Activated T-cell treated with anti-CD3 and anti-CD28 coated beads, Interleukin-2, amount 50 U/mL, for 24 hours (primary cell): ENCODE measurements around the gene GJA4.

ENCODE experiments used
- DNase-seq: peaks from one replicate; pipeline ENCODE4 v3.0.0-alpha.2; 2020
- H3K27ac Mint-ChIP-seq: 2 replicates; pipeline ENCODE4 v1.8.0; 2020; ENCODE audit warnings: mild to moderate bottlenecking, mixed read lengths
- H3K27me3 Mint-ChIP-seq: 2 replicates; pipeline ENCODE4 v1.8.0; 2020; ENCODE audit warnings: mixed read lengths
- H3K36me3 Mint-ChIP-seq: 2 replicates; pipeline ENCODE4 v1.8.0; 2020; ENCODE audit warnings: low read depth, mixed read lengths
- H3K4me1 Mint-ChIP-seq: 2 replicates; pipeline ENCODE4 v1.8.0; 2020; ENCODE audit warnings: low read depth, mixed read lengths
- H3K4me3 Mint-ChIP-seq: 2 replicates; pipeline ENCODE4 v1.8.0; 2020; ENCODE audit warnings: mild to moderate bottlenecking, moderate library complexity, mixed read lengths
- H3K9me3 Mint-ChIP-seq: 2 replicates; pipeline ENCODE4 v1.8.0; 2020; ENCODE audit warnings: mixed read lengths

The GJA4 gene

GRCh38 chr1:34792868-34793727 lies at the start of gene GJA4:
Gene GJA4 (plus strand): TSS chr1:34792999. CDS start chr1:34794214, 1,215 bp downstream.
- H3K27ac Mint-ChIP-seq, result no peak within 1 kb of the TSS
- H3K27me3 Mint-ChIP-seq, result peaks cover 60% of the 10 kb centered on the region
- peak within 1 kb of the TSS; percentile 8 for H3K4me3 Mint-ChIP-seq
- no peaks in the 10 kb centered on the region for H3K9me3 Mint-ChIP-seq
- H3K4me1 Mint-ChIP-seq, result peaks cover 18% of the 10 kb centered on the region
- H3K36me3 Mint-ChIP-seq, result no peaks in the 10 kb centered on the region
- DNase-seq, result no peak

- Mint-ChIP-seq H3K27me3 (peaks cover 5% of the 10 kb centered on the region), H3K4me1 (no peaks in the 10 kb centered on the region), H3K27ac (no peak overlapping the region), H3K36me3 (no peaks in the 10 kb centered on the region), H3K9me3 (no peaks in the 10 kb centered on the region), H3K4me3 (no peak overlapping the region)
- DNase-seq, result no peak
Observed at GRCh38 chr1:34743775-34744174, 49.0 kb upstream of the GJA4 start.

- Mint-ChIP-seq H3K27ac (no peak overlapping the region), H3K4me3 (no peak overlapping the region), H3K27me3 (peaks cover 5% of the 10 kb centered on the region), H3K4me1 (no peaks in the 10 kb centered on the region), H3K9me3 (no peaks in the 10 kb centered on the region), H3K36me3 (no peaks in the 10 kb centered on the region)
- no peak for DNase-seq
Observed at GRCh38 chr1:34744851-34745250, 47.9 kb upstream of the GJA4 start.

GRCh38 chr1:34745666-34746065 lies 47.1 kb upstream of the GJA4 start:
- H3K27me3 Mint-ChIP-seq, result no peaks in the 10 kb centered on the region
- H3K9me3 Mint-ChIP-seq, result no peaks in the 10 kb centered on the region
- H3K4me1 Mint-ChIP-seq, result no peaks in the 10 kb centered on the region
- no peak overlapping the region for H3K27ac Mint-ChIP-seq
- DNase-seq, result no peak
- no peaks in the 10 kb centered on the region for H3K36me3 Mint-ChIP-seq
- H3K4me3 Mint-ChIP-seq, result no peak overlapping the region

GRCh38 chr1:34746101-34746500 lies 46.7 kb upstream of the GJA4 start:
- H3K36me3 Mint-ChIP-seq, result no peaks in the 10 kb centered on the region
- H3K9me3 Mint-ChIP-seq, result no peaks in the 10 kb centered on the region
- H3K4me3 Mint-ChIP-seq, result no peak overlapping the region

GRCh38 chr1:34746785-34747637 lies 45.8 kb upstream of the GJA4 start:
- Mint-ChIP-seq H3K9me3 (no peaks in the 10 kb centered on the region), H3K36me3 (no peaks in the 10 kb centered on the region), H3K4me3 (no peak overlapping the region), H3K27me3 (no peaks in the 10 kb centered on the region), H3K27ac (no peak overlapping the region), H3K4me1 (no peaks in the 10 kb centered on the region)
- no peak for DNase-seq

More at GRCh38 chr1:34746101-34746500, 46.7 kb upstream of the GJA4 start:
- no peak for DNase-seq
- Mint-ChIP-seq H3K27ac (no peak overlapping the region), H3K27me3 (no peaks in the 10 kb centered on the region), H3K4me1 (no peaks in the 10 kb centered on the region)

GRCh38 chr1:34747638-34747941 lies 45.2 kb upstream of the GJA4 start:
- H3K4me3 Mint-ChIP-seq, result no peak overlapping the region
- DNase-seq, result no peak
- no peaks in the 10 kb centered on the region for H3K36me3 Mint-ChIP-seq
- H3K9me3 Mint-ChIP-seq, result no peaks in the 10 kb centered on the region
- no peaks in the 10 kb centered on the region for H3K27me3 Mint-ChIP-seq
- H3K4me1 Mint-ChIP-seq, result no peaks in the 10 kb centered on the region
- H3K27ac Mint-ChIP-seq, result no peak overlapping the region

- no peaks in the 10 kb centered on the region for H3K4me1 Mint-ChIP-seq
- H3K4me3 Mint-ChIP-seq, result no peak overlapping the region
- no peak overlapping the region for H3K27ac Mint-ChIP-seq
- DNase-seq, result no peak
- H3K9me3 Mint-ChIP-seq, result no peaks in the 10 kb centered on the region
- H3K36me3 Mint-ChIP-seq, result no peaks in the 10 kb centered on the region
- H3K27me3 Mint-ChIP-seq, result no peaks in the 10 kb centered on the region
Observed at GRCh38 chr1:34749992-34750391, 42.8 kb upstream of the GJA4 start.

GRCh38 chr1:34750610-34751009 lies 42.2 kb upstream of the GJA4 start:
- no peaks in the 10 kb centered on the region for H3K27me3 Mint-ChIP-seq
- no peak for DNase-seq
- H3K36me3 Mint-ChIP-seq, result no peaks in the 10 kb centered on the region
- no peak overlapping the region for H3K27ac Mint-ChIP-seq
- no peaks in the 10 kb centered on the region for H3K4me1 Mint-ChIP-seq
- no peak overlapping the region for H3K4me3 Mint-ChIP-seq
- H3K9me3 Mint-ChIP-seq, result no peaks in the 10 kb centered on the region

- H3K36me3 Mint-ChIP-seq, result no peaks in the 10 kb centered on the region
- no peak overlapping the region for H3K27ac Mint-ChIP-seq
- H3K4me1 Mint-ChIP-seq, result no peaks in the 10 kb centered on the region
- no peak overlapping the region for H3K4me3 Mint-ChIP-seq
- no peak for DNase-seq
- peaks cover 4% of the 10 kb centered on the region for H3K27me3 Mint-ChIP-seq
- H3K9me3 Mint-ChIP-seq, result no peaks in the 10 kb centered on the region
Observed at GRCh38 chr1:34753163-34753562, 39.6 kb upstream of the GJA4 start.

GRCh38 chr1:34754964-34755637 lies 37.7 kb upstream of the GJA4 start, which contains the start of gene GJB5:
Gene GJB5 (plus strand): TSS chr1:34755047. CDS start chr1:34757331, 2,284 bp downstream.
- DNase-seq, result no peak
- H3K4me1 Mint-ChIP-seq, result no peaks in the 10 kb centered on the region
- H3K4me3 Mint-ChIP-seq, result no peak within 1 kb of the TSS
- H3K27me3 Mint-ChIP-seq, result peaks cover 4% of the 10 kb centered on the region
- H3K9me3 Mint-ChIP-seq, result no peaks in the 10 kb centered on the region
- H3K27ac Mint-ChIP-seq, result no peak within 1 kb of the TSS
- no peaks in the 10 kb centered on the region for H3K36me3 Mint-ChIP-seq

- no peak for DNase-seq
Observed at GRCh38 chr1:34755961-34756360, 36.8 kb upstream of the GJA4 start.

GRCh38 chr1:34757386-34757785 lies 35.4 kb upstream of the GJA4 start:
- Mint-ChIP-seq H3K36me3 (no peaks in the 10 kb centered on the region), H3K4me3 (no peak overlapping the region), H3K27me3 (peaks cover 4% of the 10 kb centered on the region), H3K27ac (no peak overlapping the region), H3K4me1 (no peaks in the 10 kb centered on the region), H3K9me3 (no peaks in the 10 kb centered on the region)
- no peak for DNase-seq

More at GRCh38 chr1:34755961-34756360, 36.8 kb upstream of the GJA4 start:
- Mint-ChIP-seq H3K4me3 (no peak overlapping the region), H3K27ac (no peak overlapping the region), H3K9me3 (no peaks in the 10 kb centered on the region), H3K4me1 (no peaks in the 10 kb centered on the region), H3K27me3 (peaks cover 4% of the 10 kb centered on the region), H3K36me3 (no peaks in the 10 kb centered on the region)

GRCh38 chr1:34758751-34759150 lies 34.0 kb upstream of the GJA4 start:
- Mint-ChIP-seq H3K36me3 (no peaks in the 10 kb centered on the region), H3K27ac (no peak overlapping the region), H3K4me1 (no peaks in the 10 kb centered on the region), H3K9me3 (no peaks in the 10 kb centered on the region), H3K27me3 (peaks cover 4% of the 10 kb centered on the region), H3K4me3 (no peak overlapping the region)
- no peak for DNase-seq
